Hematopoietic multipotent progenitor cell treated with erythropoietin and hydrocortisone succinate and interleukin-3 and kit ligand, for 4 days (in vitro differentiated cells): ENCODE measurements around the gene ARIH2.

Experiments used
- DNase-seq: peaks from one replicate; pipeline ENCODE4 v3.0.0-alpha.2; 2015

The ARIH2 gene

GRCh38 chr3:48974076-48974864 is 55.6 kb downstream of the ARIH2 start:
- no peak for DNase-seq

GRCh38 chr3:48979451-48979850 is 60.8 kb downstream of the ARIH2 start:
- no peak for DNase-seq

GRCh38 chr3:48980295-48980694 is 61.7 kb downstream of the ARIH2 start:
- DNase-seq, result no peak

- no peak for DNase-seq
Observed at GRCh38 chr3:48982016-48982415, 63.4 kb downstream of the ARIH2 start.

- DNase-seq, result no peak
Observed at GRCh38 chr3:48982686-48983085, 64.0 kb downstream of the ARIH2 start.

- DNase-seq, result no peak
Observed at GRCh38 chr3:48983096-48983495, 64.5 kb downstream of the ARIH2 start.

- DNase-seq, result no peak
Observed at GRCh38 chr3:48984663-48985062, 66.0 kb downstream of the ARIH2 start.

GRCh38 chr3:48985831-48986376 is 67.3 kb downstream of the ARIH2 start:
- peak; percentile 52 for DNase-seq

- no peak for DNase-seq
Observed at GRCh38 chr3:48989126-48989795, 70.6 kb downstream of the ARIH2 start.

GRCh38 chr3:48989796-48990635 is 71.4 kb downstream of the ARIH2 start, which contains the start of gene P4HTM:
TSS of gene P4HTM (plus strand) at chr3:48990241. CDS start at chr3:48990257, 16 bp downstream.
- DNase-seq, result peak; percentile 95

GRCh38 chr3:48990636-48991469 is 72.2 kb downstream of the ARIH2 start:
- DNase-seq, result peak; percentile 73

GRCh38 chr3:48991851-48992545 is 73.4 kb downstream of the ARIH2 start:
- no peak for DNase-seq

GRCh38 chr3:48993834-48994233 is 75.2 kb downstream of the ARIH2 start:
- DNase-seq, result peak; percentile 40

GRCh38 chr3:48996640-48997039 is 78.0 kb downstream of the ARIH2 start:
- DNase-seq, result no peak

GRCh38 chr3:48997102-48997635 is 78.5 kb downstream of the ARIH2 start:
- no peak for DNase-seq

- no peak for DNase-seq
Observed at GRCh38 chr3:48997714-48998637, 79.3 kb downstream of the ARIH2 start.

GRCh38 chr3:48999085-48999858 is 80.6 kb downstream of the ARIH2 start:
- no peak for DNase-seq

GRCh38 chr3:49001155-49001554 is 82.5 kb downstream of the ARIH2 start:
- DNase-seq, result peak; percentile 31
